Fibroblast of lung (primary cell): ENCODE results near the gene CMBL. TPM values are rescaled to one million over a fixed set of nuclear protein-coding genes. Genes with fewer than 3 reads are reported as not detected.
A peak's percentile ranks its signal among the peaks of the same experiment; 100 is the strongest.

ENCODE experiments used
- DNase-seq, 2 donors: peaks; one replicate each; pipeline versions ENCODE4 v3.0.0 to v3.0.0-alpha.2; 2010; ENCODE audit warnings: low read depth in 2 of 2
- H2AFZ ChIP-seq: 2 replicates; pipeline ENCODE4 v1.5.1; 2012; ENCODE audit warnings: low read length, control low read depth, inconsistent platforms
- H3K27ac ChIP-seq: 2 replicates; pipeline ENCODE4 v1.5.1; 2011; ENCODE audit warnings: low read length, control low read depth; ENCODE audit not compliant: insufficient read depth
- H3K27me3 ChIP-seq: 2 replicates; pipeline ENCODE4 v1.5.1; 2011; ENCODE audit warnings: mild to moderate bottlenecking, low read length; ENCODE audit not compliant: control insufficient read depth, insufficient read depth
- H3K36me3 ChIP-seq: 2 replicates; pipeline ENCODE4 v1.5.1; 2011; ENCODE audit warnings: low read length; ENCODE audit not compliant: control insufficient read depth, insufficient read depth
- H3K4me1 ChIP-seq: 2 replicates; pipeline ENCODE4 v1.5.1; 2011; ENCODE audit warnings: low read length; ENCODE audit not compliant: control insufficient read depth, insufficient read depth; ENCODE audit errors: extremely low read depth
- H3K4me2 ChIP-seq: 2 replicates; pipeline ENCODE4 v1.5.1; 2011; ENCODE audit warnings: low read length, control low read depth; ENCODE audit not compliant: insufficient read depth; ENCODE audit errors: extremely low read depth
- H3K4me3 ChIP-seq, 4 experiments: fragments of 200-600 bp in 1 of 4; sonication (generic) in 1 of 4; replicated peaks in 1 of 4; 2 replicates each; pipeline ENCODE4 v1.5.1; 2011 to 2016; ENCODE audit warnings: low read length in 4 of 4, low read depth in 3 of 4, mild to moderate bottlenecking in 3 of 4, control low read depth in 2 of 4, inconsistent platforms in 1 of 4, mixed read lengths in 1 of 4; ENCODE audit not compliant: insufficient read depth in 1 of 4; ENCODE audit errors: control extremely low read depth in 1 of 4
- H3K79me2 ChIP-seq: 2 replicates; pipeline ENCODE4 v1.5.1; 2012; ENCODE audit warnings: mild to moderate bottlenecking, low read length, inconsistent platforms; ENCODE audit not compliant: control insufficient read depth, insufficient read depth
- H3K9ac ChIP-seq: 2 replicates; pipeline ENCODE4 v1.5.1; 2011; ENCODE audit warnings: mild to moderate bottlenecking, low read length, control low read depth; ENCODE audit not compliant: insufficient read depth
- H3K9me3 ChIP-seq: 2 replicates; pipeline ENCODE4 v1.5.1; 2012; ENCODE audit warnings: low read depth, low read length; ENCODE audit not compliant: control insufficient read depth, insufficient read depth
- H4K20me1 ChIP-seq: 2 replicates; pipeline ENCODE4 v1.5.1; 2011; ENCODE audit warnings: low read length; ENCODE audit not compliant: control insufficient read depth, insufficient read depth; ENCODE audit errors: extremely low read depth
- EZH2 ChIP-seq: IDR thresholded peaks from 2 replicates; pipeline ENCODE4 v1.5.1; 2012; ENCODE audit warnings: low read length, control low read depth, mild to moderate bottlenecking; ENCODE audit errors: missing control alignments
- polyA plus RNA-seq, 2 donors: library from polyadenylated mRNA; depleted of rRNA in 1 of 2; stranded (reverse) in 1 of 2; unstranded in 1 of 2; fragments of >200 nt; gene quantifications; 2 replicates each; pipeline ENCODE4 v1.2.1, GENCODE V29; 2011 to 2012; ENCODE audit warnings: missing spikeins in 1 of 2
- total RNA-seq: library from RNA; depleted of rRNA; stranded (reverse); fragments of >200 nt; gene quantifications from 2 replicates; pipeline ENCODE4 v1.2.1, GENCODE V29; 2014
- TF ChIP-seq, protein P1 (sequence below), 2 donors: IDR thresholded peaks in 1 of 2; conservative IDR thresholded peaks in 1 of 2; 1 replicate in 1 of 2; 2 replicates in 1 of 2; pipeline ENCODE4 v1.5.1; 2011 to 2012; ENCODE audit warnings: low read length in 2 of 2, control low read depth in 1 of 2, inconsistent platforms in 1 of 2, low read depth in 1 of 2, mild to moderate bottlenecking in 1 of 2

CMBL gene
- total and polyA plus RNA-seq, 2 donors (not counting 1 experiment from before 2014, with no cell fraction given): 18.6 to 20.8 TPM

- Histone ChIP-seq H3K79me2 (no peaks in the 10 kb centered on the region), H3K27ac (no peak overlapping the region), H3K4me3 (no peak overlapping the region), H3K36me3 (no peaks in the 10 kb centered on the region), H4K20me1 (no peaks in the 10 kb centered on the region), H3K4me2 (no peak overlapping the region), H2AFZ (no peak overlapping the region), H3K9me3 (no peaks in the 10 kb centered on the region), H3K27me3 (no peaks in the 10 kb centered on the region), H3K4me1 (no peaks in the 10 kb centered on the region), H3K9ac (no peak overlapping the region)
- no peak for DNase-seq
- no peak for TF ChIP-seq EZH2
- TF ChIP-seq, protein P1, sequence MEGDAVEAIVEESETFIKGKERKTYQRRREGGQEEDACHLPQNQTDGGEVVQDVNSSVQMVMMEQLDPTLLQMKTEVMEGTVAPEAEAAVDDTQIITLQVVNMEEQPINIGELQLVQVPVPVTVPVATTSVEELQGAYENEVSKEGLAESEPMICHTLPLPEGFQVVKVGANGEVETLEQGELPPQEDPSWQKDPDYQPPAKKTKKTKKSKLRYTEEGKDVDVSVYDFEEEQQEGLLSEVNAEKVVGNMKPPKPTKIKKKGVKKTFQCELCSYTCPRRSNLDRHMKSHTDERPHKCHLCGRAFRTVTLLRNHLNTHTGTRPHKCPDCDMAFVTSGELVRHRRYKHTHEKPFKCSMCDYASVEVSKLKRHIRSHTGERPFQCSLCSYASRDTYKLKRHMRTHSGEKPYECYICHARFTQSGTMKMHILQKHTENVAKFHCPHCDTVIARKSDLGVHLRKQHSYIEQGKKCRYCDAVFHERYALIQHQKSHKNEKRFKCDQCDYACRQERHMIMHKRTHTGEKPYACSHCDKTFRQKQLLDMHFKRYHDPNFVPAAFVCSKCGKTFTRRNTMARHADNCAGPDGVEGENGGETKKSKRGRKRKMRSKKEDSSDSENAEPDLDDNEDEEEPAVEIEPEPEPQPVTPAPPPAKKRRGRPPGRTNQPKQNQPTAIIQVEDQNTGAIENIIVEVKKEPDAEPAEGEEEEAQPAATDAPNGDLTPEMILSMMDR (conservative IDR thresholded peaks at IDR 0.05 in 1 of 2, IDR thresholded peaks at IDR 0.05 in 1 of 2; ENCODE audit: low read depth in 1 of 2, low read length in 2 of 2): no peak
These were observed 35.4 kb downstream of the CMBL start for GRCh38 chr5:10272053-10272874.

DNA sequence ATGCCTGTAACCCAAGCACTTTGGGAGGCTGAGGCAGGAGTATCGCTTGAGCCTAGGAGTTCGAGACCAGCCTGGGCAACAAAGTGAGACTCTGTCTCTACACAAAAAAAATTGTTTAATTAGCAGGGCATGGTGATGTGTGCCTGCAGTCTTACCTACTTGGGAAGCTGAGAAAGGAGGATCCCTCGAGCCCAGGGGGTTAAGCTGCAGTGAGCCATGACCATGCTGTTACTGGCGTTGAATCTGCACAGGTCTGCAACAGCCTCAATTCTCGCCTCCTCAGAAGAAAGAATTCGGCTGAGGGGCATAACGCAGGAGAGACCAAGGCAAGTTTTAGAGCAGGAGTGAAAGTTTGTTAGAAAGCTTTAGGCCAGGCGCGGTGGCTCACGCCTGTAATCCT, 39.6 kb downstream of the CMBL start:
- Histone ChIP-seq H3K4me1 (peaks cover 4% of the 10 kb centered on the region), H3K4me2 (no peak overlapping the region), H3K9me3 (no peaks in the 10 kb centered on the region), H3K27me3 (no peaks in the 10 kb centered on the region), H3K4me3 (no peak overlapping the region), H4K20me1 (no peaks in the 10 kb centered on the region), H3K79me2 (no peaks in the 10 kb centered on the region), H3K36me3 (peaks cover 13% of the 10 kb centered on the region), H2AFZ (no peak overlapping the region), H3K9ac (no peak overlapping the region), H3K27ac (no peak overlapping the region)
- DNase-seq: no peak
- no peak for TF ChIP-seq EZH2
- TF ChIP-seq, protein P1 (conservative IDR thresholded peaks at IDR 0.05 in 1 of 2, IDR thresholded peaks at IDR 0.05 in 1 of 2; ENCODE audit: low read depth in 1 of 2, low read length in 2 of 2): no peak

GRCh38 chr5:10266839-10267238, 40.9 kb downstream of the CMBL start:
- TF ChIP-seq, protein P1 (conservative IDR thresholded peaks at IDR 0.05 in 1 of 2, IDR thresholded peaks at IDR 0.05 in 1 of 2; ENCODE audit: low read depth in 1 of 2, low read length in 2 of 2): no peak
- no peak for TF ChIP-seq EZH2

More at GRCh38 chr5:10266839-10267238, 40.9 kb downstream of the CMBL start:
- H4K20me1 ChIP-seq: no peaks in the 10 kb centered on the region
- H3K27me3 ChIP-seq: no peaks in the 10 kb centered on the region
- DNase-seq: no peak
- peaks cover 4% of the 10 kb centered on the region for H3K4me1 ChIP-seq
- H3K9me3 ChIP-seq: no peaks in the 10 kb centered on the region
- no peaks in the 10 kb centered on the region for H3K79me2 ChIP-seq
- no peak overlapping the region for H3K9ac ChIP-seq
- no peak overlapping the region for H3K4me3 ChIP-seq
- peak overlapping the region; percentile 26 for H3K27ac ChIP-seq
- H3K36me3 ChIP-seq: peaks cover 20% of the 10 kb centered on the region
- H2AFZ ChIP-seq: no peak overlapping the region
- no peak overlapping the region for H3K4me2 ChIP-seq
